ENCODE measurements around the gene ACP5.

ACP5 gene

DNA sequence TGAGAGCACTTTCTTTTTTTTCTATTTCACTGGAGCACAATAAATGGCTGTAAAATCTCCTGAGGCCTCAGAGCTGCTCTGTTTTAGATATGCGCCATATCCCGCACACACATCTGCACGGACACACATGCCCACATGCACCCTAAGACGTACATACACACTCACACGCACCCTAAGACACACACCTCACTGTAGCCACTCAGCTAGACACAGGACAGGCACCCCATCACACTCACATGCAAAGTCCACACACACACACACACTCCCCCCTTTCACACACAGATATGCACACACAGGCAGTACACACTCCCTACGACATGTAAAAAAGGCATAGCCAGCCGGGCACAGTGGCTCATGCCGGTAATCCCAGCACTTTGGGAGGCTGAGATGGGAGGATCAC, 27.2 kb downstream of the ACP5 start:
- FAIRE-seq = no peak
- DNase-seq (ENCODE audit: insufficient read length, low spot score) = no peak

DNA sequence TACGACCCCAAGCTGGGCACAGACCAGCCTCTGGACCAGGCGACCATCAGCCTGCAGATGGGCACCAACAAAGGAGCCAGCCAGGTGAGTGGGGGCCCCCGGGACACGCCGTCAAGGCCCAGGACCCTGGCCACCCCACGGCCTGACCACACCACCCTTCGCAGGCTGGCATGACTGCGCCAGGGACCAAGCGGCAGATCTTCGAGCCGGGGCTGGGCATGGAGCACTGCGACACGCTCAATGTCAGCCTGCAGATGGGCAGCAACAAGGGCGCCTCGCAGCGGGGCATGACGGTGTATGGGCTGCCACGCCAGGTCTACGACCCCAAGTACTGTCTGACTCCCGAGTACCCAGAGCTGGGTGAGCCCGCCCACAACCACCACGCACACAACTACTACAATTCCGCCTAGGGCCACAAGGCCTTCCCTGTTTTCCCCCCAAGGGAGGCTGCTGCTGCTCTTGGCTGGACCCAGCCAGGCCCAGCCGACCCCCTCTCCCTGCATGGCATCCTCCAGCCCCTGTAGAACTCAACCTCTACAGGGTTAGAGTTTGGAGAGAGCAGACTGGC, 28.0 kb downstream of the ACP5 start:
- FAIRE-seq = no peak

DNA sequence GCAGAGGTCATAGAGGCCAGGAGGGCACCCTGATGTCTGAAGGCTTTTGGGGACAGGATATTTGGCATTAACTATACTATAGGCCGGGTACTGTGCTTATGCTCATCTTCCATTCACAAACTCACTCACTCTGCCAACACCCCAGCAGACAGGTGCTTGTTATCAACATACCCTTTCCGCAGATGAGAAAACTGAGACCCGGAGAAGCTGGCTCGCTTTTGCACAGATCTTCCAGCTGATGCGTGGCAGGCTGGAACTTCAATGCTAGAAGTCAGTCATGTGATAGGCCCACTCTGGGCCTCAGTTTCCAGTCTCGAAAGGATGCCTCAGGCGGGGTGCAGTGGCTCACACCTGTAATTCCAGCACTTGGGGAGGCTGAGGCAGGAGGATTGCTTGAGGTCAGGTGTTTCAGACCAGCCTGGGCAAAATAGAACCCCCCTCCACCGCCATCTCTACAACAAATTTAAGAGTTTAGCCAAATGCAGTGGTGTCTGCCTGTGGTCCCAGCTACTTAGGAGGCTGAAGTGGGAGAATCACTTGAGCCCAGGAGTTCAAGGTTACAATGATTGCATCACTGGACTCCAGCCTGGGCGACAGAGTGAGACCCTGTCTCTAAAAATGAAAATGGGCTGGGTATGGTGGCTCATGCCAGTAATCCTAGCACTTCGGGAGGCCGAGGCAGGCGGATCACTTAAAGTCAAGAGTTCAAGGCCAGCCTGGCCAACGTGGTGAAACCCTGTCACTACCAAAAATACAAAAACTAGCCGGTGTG, 29.3 kb downstream of the ACP5 start:
- FAIRE-seq (no peak), DNase-seq (ENCODE audit: insufficient read length, low spot score) (no peak)

More for the DNA sequence above, 28.0 kb downstream of the ACP5 start:
- no peak for DNase-seq (ENCODE audit: insufficient read length, low spot score)

DNA sequence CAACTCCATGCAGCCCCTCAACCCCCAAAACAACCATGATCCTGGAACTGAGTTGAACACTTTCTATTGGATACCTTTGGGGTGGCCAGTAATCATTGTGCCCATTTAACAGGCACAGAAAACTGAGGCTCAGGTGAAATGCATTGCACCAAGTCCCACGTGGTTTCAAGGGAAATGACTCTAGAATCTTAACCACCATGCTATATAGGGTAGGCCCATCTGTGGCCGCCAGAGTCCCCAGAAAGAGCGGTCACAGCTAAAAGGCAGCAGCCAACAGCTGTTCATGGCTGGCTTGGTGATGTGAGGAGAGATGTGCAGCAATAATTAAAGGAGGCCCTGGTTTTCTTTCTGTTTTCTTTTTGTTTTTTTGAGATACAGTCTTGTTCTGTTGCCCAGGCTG, 36.2 kb downstream of the ACP5 start:
- no peak for FAIRE-seq

DNA sequence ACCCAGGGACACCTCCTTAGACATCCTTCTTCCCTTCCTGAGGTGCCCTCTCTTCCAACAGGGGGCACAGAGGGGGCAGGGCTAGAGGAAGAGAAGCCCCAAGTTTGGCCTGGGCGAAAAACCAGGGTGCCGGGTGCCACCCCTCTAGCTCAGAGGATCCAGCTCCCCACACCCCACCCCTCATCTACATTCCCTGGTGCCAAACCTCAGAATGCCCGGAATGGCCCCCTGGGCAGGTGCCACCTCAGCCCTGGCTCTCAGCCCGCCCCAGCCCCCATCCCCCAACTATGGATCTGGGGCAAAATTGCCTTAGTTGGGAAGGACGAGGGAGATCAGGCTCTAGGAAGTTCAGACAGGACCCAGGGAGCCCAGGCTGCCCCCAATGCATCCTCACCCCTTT, 36.8 kb downstream of the ACP5 start:
- FAIRE-seq (no peak), DNase-seq (ENCODE audit: insufficient read length, low spot score) (no peak)

More for the DNA sequence above, 36.2 kb downstream of the ACP5 start:
- DNase-seq (ENCODE audit: insufficient read length, low spot score) = no peak

DNA sequence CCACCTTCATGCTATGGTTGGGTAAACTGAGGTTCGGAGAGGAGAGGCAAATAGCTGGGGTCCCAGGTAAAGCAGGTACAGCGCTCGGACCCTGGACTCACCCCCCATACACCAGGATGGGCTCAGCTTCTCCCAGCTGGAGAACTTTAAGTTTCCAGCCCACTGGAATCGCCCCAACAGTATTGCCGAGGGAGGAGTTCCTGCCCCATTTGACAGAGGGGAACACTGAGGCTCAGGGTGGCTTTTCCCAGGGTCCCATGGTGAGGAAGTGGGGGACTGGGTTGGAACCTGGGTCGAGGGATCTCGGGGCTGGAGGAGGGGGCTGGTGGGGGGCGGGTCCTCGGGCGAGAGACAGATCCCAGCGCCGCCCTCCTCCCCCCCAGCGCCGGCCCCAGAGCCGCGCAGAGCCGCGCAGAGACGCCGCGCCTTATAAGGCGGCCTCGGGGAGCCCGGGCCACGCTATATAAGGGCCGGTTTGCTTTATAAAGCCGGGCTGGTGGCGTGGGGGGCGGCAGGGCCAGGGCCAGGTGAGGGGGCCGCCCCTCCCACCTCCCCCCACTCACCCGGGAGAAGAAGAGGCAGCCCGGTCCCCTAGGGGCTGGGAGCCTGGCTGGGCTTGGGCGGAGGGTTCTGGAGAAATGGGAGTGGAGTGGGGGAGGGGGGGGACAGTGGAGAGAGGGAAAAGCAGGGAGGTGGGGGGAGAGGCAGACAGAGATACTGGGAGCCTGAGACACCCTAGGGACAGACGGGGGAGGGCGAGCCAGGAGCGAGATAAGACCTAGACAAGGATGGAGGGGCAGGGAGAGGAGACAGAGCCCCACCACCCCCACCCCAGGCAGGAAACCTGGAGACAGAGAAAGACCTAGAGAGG, 37.7 kb downstream of the ACP5 start:
- DNase-seq (ENCODE audit: insufficient read length, low spot score) = no peak
- no peak for FAIRE-seq

- no peak for FAIRE-seq
- DNase-seq (ENCODE audit: insufficient read length, low spot score) = no peak
These were observed 39.0 kb downstream of the ACP5 start, which contains the start of gene CNN1 for GRCh38 chr19:11538232-11539036. Gene CNN1 (plus strand): TSS chr19:11538851. CDS start chr19:11538928, 77 bp downstream.

- peak; percentile 92 for DNase-seq (ENCODE audit: insufficient read length, low spot score)
- FAIRE-seq = peak; percentile 91
These were observed 41.5 kb downstream of the ACP5 start for GRCh38 chr19:11535792-11536595.

GRCh38 chr19:11534948-11535347, 42.5 kb downstream of the ACP5 start:
- DNase-seq (ENCODE audit: insufficient read length, low spot score) (no peak), FAIRE-seq (no peak)

DNA sequence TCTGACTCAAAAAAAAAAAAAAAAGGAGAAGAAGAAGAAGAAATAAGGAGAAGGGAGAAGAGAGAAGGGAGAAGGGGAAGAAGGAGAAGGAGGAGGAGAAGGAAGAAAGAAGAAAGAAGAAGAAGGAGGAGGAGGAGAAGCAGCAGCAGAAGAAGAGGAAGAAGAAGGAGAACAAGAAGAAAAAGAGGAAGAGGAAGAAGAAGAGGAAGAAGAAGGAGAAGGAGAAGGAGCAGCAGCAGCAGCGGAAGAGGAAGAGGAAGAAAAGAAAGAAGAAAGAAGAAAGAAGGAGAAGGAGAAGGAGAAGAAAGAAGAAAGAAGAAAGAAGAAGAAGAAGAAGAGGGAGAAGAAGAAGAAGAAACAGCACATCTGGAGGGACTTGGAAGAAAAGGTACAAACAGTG, 42.9 kb downstream of the ACP5 start:
- no peak for FAIRE-seq
- no peak for DNase-seq (ENCODE audit: insufficient read length, low spot score)

GRCh38 chr19:11530432-11530831, 47.0 kb downstream of the ACP5 start:
- DNase-seq (ENCODE audit: insufficient read length, low spot score) (no peak), FAIRE-seq (no peak)

GRCh38 chr19:11528551-11529341, 48.7 kb downstream of the ACP5 start, which contains the start of gene ECSIT:
Gene ECSIT (minus strand): TSS chr19:11529134. CDS start chr19:11519170, 9,964 bp downstream.
- DNase-seq (ENCODE audit: insufficient read length, low spot score) (peak; percentile 97), FAIRE-seq (peak; percentile 91)

Measured in GM19239 (cell line).